ENCODE results near the gene AK1. TPM values are rescaled to one million over a fixed set of nuclear protein-coding genes. Genes with fewer than 3 reads are reported as not detected.

Gene AK1
- total RNA-seq, 1 experiment from 2014 or later, result 84.5 TPM

DNA sequence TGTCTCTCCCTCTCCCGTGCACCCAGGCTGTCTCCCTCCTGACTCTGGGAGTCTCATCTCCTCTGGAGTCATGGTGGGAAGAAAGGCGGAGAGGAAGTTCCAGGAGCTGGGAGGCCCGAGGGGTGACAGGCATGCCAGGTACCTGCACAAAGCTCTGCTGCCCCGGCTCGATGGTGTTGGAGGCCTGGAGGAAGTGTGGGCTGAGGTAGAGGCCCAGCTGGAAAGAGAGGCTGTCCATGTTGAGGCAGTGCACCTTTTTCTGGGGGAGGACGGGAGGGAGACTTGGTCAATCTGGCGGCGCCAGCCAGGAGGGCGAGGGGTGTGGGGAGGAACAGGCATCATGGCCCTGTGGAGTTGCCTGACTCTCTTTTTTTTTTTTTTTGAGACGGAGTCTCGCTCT, 58.9 kb downstream of the AK1 start:
- Histone ChIP-seq H3K9me3 (ENCODE audit: insufficient read depth, low read depth) (no peaks in the 10 kb centered on the region), H3F3A (ENCODE audit: insufficient read depth, low read depth) (peaks cover 26% of the 10 kb centered on the region; the same call in 1 of the 2 replicates), H3K9me2 (ENCODE audit: insufficient read depth) (no peaks in the 10 kb centered on the region), H4K20me1 (ENCODE audit: insufficient read depth) (no peaks in the 10 kb centered on the region), H3K4me3 (no peak overlapping the region), H3K27ac (no peak overlapping the region), H3K27me3 (ENCODE audit: insufficient read depth, low read depth) (no peaks in the 10 kb centered on the region), H3K4me2 (no peak overlapping the region), H3K79me2 (ENCODE audit: low read depth) (no peaks in the 10 kb centered on the region), H2AFZ (no peak overlapping the region), H3K4me1 (replicated peaks; ENCODE audit: insufficient read depth) (no peaks in the 10 kb centered on the region), H3K36me3 (ENCODE audit: low read depth) (no peaks in the 10 kb centered on the region)
- TF ChIP-seq, protein P1, sequence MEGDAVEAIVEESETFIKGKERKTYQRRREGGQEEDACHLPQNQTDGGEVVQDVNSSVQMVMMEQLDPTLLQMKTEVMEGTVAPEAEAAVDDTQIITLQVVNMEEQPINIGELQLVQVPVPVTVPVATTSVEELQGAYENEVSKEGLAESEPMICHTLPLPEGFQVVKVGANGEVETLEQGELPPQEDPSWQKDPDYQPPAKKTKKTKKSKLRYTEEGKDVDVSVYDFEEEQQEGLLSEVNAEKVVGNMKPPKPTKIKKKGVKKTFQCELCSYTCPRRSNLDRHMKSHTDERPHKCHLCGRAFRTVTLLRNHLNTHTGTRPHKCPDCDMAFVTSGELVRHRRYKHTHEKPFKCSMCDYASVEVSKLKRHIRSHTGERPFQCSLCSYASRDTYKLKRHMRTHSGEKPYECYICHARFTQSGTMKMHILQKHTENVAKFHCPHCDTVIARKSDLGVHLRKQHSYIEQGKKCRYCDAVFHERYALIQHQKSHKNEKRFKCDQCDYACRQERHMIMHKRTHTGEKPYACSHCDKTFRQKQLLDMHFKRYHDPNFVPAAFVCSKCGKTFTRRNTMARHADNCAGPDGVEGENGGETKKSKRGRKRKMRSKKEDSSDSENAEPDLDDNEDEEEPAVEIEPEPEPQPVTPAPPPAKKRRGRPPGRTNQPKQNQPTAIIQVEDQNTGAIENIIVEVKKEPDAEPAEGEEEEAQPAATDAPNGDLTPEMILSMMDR (conservative IDR thresholded peaks at IDR 0.05), result no peak
- TF ChIP-seq EZH2 (IDR thresholded peaks at IDR 0.05; ENCODE audit: low read depth), result no peak
- ChIA-PET CTCF (no interaction called here), POLR2A (ENCODE audit: unreplicated experiment) (no interaction called here)
- no TSS peak for BruUV-seq (replicated peaks)
- no peak for DNase-seq
- intact Hi-C loops (cut with micrococcal nuclease; ENCODE audit: unreplicated experiment), result no loop called here

DNA sequence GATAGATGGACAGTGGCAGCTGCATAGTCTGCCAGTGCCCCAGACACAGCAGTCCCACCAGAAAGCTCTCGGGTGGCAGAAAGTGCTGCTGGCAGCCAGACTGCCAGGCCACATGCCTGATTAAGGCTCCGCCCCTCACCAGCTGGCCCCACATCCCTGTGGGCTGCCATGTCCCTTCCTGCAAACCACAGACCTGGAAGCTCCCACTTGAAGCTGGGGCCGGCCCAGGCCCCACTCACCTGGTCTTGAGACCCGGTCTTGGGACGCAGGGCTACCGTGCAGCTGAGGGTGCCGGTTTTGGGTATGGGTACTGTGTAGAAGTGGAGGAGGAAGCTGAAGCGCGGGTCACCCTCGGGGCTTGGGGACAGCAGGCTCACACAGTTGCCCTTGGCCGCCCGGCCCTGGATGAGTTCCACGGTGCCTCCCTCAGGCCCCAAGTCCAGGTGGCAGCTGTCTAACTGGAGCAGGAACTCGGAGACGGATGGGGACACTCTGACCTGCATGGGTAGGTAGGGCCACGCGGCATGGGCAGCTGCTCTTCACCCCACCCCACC, 59.5 kb downstream of the AK1 start:
- DNase-seq, result no peak
- no peak overlapping the region for H3K27ac ChIP-seq
- POLR2A ChIA-PET (ENCODE audit: unreplicated experiment), result interaction anchor here (0.7 to 0.9 kb wide), 2 partner anchors 17 to 257 kb away, joined by 4 to 5 read pairs; no protein-coding TSS in a partner anchor
- no TSS peak for BruUV-seq (replicated peaks)
- H4K20me1 ChIP-seq (ENCODE audit: insufficient read depth), result 0 out of 2 replicates have a peak, but pooled peaks cover 1% of the 10 kb centered on the region
- no peak for TF ChIP-seq EZH2 (IDR thresholded peaks at IDR 0.05; ENCODE audit: low read depth)
- no peak overlapping the region for H3K4me3 ChIP-seq
- intact Hi-C loops (cut with micrococcal nuclease; ENCODE audit: unreplicated experiment), result no loop called here
- H3K4me2 ChIP-seq, result no peak overlapping the region
- H3F3A ChIP-seq (ENCODE audit: insufficient read depth, low read depth), result peaks cover 20% of the 10 kb centered on the region; the same call in 1 of the 2 replicates
- no peaks in the 10 kb centered on the region for H3K79me2 ChIP-seq (ENCODE audit: low read depth)
- H3K4me1 ChIP-seq (replicated peaks; ENCODE audit: insufficient read depth), result no peaks in the 10 kb centered on the region
- CTCF ChIA-PET, result no interaction called here
- no peaks in the 10 kb centered on the region for H3K9me3 ChIP-seq (ENCODE audit: insufficient read depth, low read depth)
- H3K36me3 ChIP-seq (ENCODE audit: low read depth), result 0 out of 2 replicates have a peak, but pooled peaks cover under 1% of the 10 kb centered on the region
- no peaks in the 10 kb centered on the region for H3K9me2 ChIP-seq (ENCODE audit: insufficient read depth)
- no peaks in the 10 kb centered on the region for H3K27me3 ChIP-seq (ENCODE audit: insufficient read depth, low read depth)
- H2AFZ ChIP-seq, result no peak overlapping the region

DNA sequence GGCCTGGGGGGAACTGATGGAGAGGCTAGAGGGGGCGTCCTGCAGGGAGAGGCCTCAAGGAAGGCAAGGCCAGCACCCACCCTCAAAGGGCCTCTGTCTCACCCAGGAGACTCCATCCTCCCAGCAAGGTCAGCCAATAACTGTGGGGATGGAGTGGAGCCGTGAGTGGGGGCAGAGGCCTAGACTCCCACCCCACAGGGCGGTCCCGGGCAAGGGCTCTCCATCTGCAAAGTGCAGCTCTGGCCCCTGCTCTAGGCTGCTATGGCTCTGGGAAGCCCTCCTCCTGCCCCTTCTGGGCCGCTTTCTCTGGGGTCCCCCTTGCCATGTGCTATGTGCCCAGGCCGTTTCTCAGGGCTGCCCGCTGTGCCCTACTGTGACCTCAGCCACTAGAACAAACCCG, 60.7 kb downstream of the AK1 start:
- no peak overlapping the region for H3K4me2 ChIP-seq
- 0 out of 2 replicates have a peak, but pooled peaks cover 12% of the 10 kb centered on the region for H3K36me3 ChIP-seq (ENCODE audit: low read depth)
- H3F3A ChIP-seq (ENCODE audit: insufficient read depth, low read depth), result 0 out of 2 replicates have a peak, but pooled peaks cover 10% of the 10 kb centered on the region
- H2AFZ ChIP-seq, result no peak overlapping the region
- 0 out of 2 replicates have a peak, but pooled peaks cover 8% of the 10 kb centered on the region for H4K20me1 ChIP-seq (ENCODE audit: insufficient read depth)
- ChIA-PET CTCF (no interaction called here), POLR2A (ENCODE audit: unreplicated experiment) (no interaction called here)
- intact Hi-C loops (cut with micrococcal nuclease; ENCODE audit: unreplicated experiment), result no loop called here
- no peak overlapping the region for H3K4me3 ChIP-seq
- no peak overlapping the region for H3K27ac ChIP-seq
- no peaks in the 10 kb centered on the region for H3K27me3 ChIP-seq (ENCODE audit: insufficient read depth, low read depth)
- H3K4me1 ChIP-seq (replicated peaks; ENCODE audit: insufficient read depth), result no peaks in the 10 kb centered on the region
- no peaks in the 10 kb centered on the region for H3K79me2 ChIP-seq (ENCODE audit: low read depth)
- no peaks in the 10 kb centered on the region for H3K9me3 ChIP-seq (ENCODE audit: insufficient read depth, low read depth)
- DNase-seq, result no peak
- TF ChIP-seq EZH2 (IDR thresholded peaks at IDR 0.05; ENCODE audit: low read depth), result no peak
- TF ChIP-seq, protein P1 (conservative IDR thresholded peaks at IDR 0.05), result no peak
- no TSS peak for BruUV-seq (replicated peaks)
- H3K9me2 ChIP-seq (ENCODE audit: insufficient read depth), result no peaks in the 10 kb centered on the region

Small RNA genes within 50 kb of the gene (microRNA-seq; reads per million reads assigned to microRNA genes)
- not detected for gene MIR4672 (ENCODE audit: borderline number of aligned reads, borderline replicate concordance)

Other genes starting within 250 kb of the AK1 start
- gene CFAP157, start 170.7 kb downstream of the AK1 start, total RNA-seq (2021), result 0.65 and 0.68 TPM in 2 replicates
- 22.4 and 32.9 TPM in 2 replicates for gene PTRH1, start 162.0 kb downstream of the AK1 start, total RNA-seq (2021)
- gene TTC16, start 161.6 kb downstream of the AK1 start, total RNA-seq (2021), result 0.26 and 0.40 TPM in 2 replicates
- 16.4 and 19.7 TPM in 2 replicates for gene TOR2A, start 142.4 kb downstream of the AK1 start, total RNA-seq (2021)
- gene SH2D3C, start 99.0 kb downstream of the AK1 start, total RNA-seq (2021), result 0.75 and 0.79 TPM in 2 replicates
- 92.5 and 93.8 TPM in 2 replicates for gene CDK9, start 91.6 kb downstream of the AK1 start, total RNA-seq (2021)
- 152 and 191 TPM in 2 replicates for gene FPGS, start 74.8 kb downstream of the AK1 start, total RNA-seq (2021)
- gene ENG, start 23.0 kb downstream of the AK1 start, total RNA-seq (2021), result 18.4 and 23.1 TPM in 2 replicates
- gene ST6GALNAC6, start 21.9 kb upstream of the AK1 start, total RNA-seq (2021), result 23.3 and 27.6 TPM in 2 replicates
- gene ST6GALNAC4, start 39.4 kb upstream of the AK1 start, total RNA-seq (2021), result 28.3 and 44.3 TPM in 2 replicates
- 21.9 and 22.5 TPM in 2 replicates for gene PIP5KL1, start 53.1 kb upstream of the AK1 start, total RNA-seq (2021)
- gene DPM2, start 60.2 kb upstream of the AK1 start, total RNA-seq (2021), result 65.5 and 79.4 TPM in 2 replicates
- gene EEIG1, start 103.3 kb upstream of the AK1 start, total RNA-seq (2021), result 176 and 208 TPM in 2 replicates
- gene NAIF1, start 189.6 kb upstream of the AK1 start, total RNA-seq (2021), result 16.1 and 17.3 TPM in 2 replicates
- gene SLC25A25, start 190.6 kb upstream of the AK1 start, total RNA-seq (2021), result 11.7 and 13.4 TPM in 2 replicates

Data from PC-9 (cell line).